ENCODE data around the gene ZNF346.
"Not testable (repeated sequence)": the region's sequence is repeated elsewhere in the genome, so short reads cannot be mapped to it uniquely, and the experiment has no call there.

- not testable (repeated sequence) for TF ChIP-seq CTCF, POLR2A, EP300 (IDR thresholded peaks at IDR 0.05)
These were observed 38.9 kb upstream of the ZNF346 start for GRCh38 chr5:176983593-176983992.

All from upper lobe of left lung (tissue), 4 donors.